ENCODE data around the gene ITSN1.

GRCh38 chr21:33881689-33882440 is 239.6 kb downstream of the ITSN1 start:
- TF ChIP-seq POLR2AphosphoS5 (IDR thresholded peaks at IDR 0.05; ENCODE audit: low read depth, low read length) (no peak), SIN3A (IDR thresholded peaks at IDR 0.05; ENCODE audit: borderline replicate concordance, insufficient read depth, low read length) (no peak), TAF1 (IDR thresholded peaks at IDR 0.05; ENCODE audit: borderline replicate concordance, insufficient read depth, low read length) (no peak), REST (IDR thresholded peaks at IDR 0.05; ENCODE audit: insufficient read depth in 1 of 2, low read depth in 2 of 2, low read length in 2 of 2) (no peak)

All from PFSK-1 (cell line).